ENCODE results near the gene TSC22D2. TPM values are rescaled to one million over a fixed set of nuclear protein-coding genes. Genes with fewer than 3 reads are reported as not detected.

Gene TSC22D2
- polyA plus RNA-seq, 3 donors = 5.1 to 12.9 (median 5.7) TPM

GRCh38 chr3:150479370-150479769, 71.3 kb downstream of the TSC22D2 start:
- no peaks in the 10 kb centered on the region for H3K36me3 ChIP-seq (replicated peaks in 1 of 2; ENCODE audit: control insufficient read depth in 1 of 2, insufficient read depth in 2 of 2, low read length in 2 of 2)
- peaks cover 0 to 19% of the 10 kb centered on the region in 2 donors for H3K9me3 ChIP-seq (replicated peaks in 1 of 2; ENCODE audit: control insufficient read depth in 1 of 2, insufficient read depth in 1 of 2, low read length in 2 of 2)
- no peak overlapping the region for H3K27ac Mint-ChIP-seq
- no peaks in the 10 kb centered on the region for H4K20me1 ChIP-seq (ENCODE audit: insufficient read depth, low read length)
- no peak for TF ChIP-seq CTCF (IDR thresholded peaks at IDR 0.05)
- no peaks in the 10 kb centered on the region for H3K79me2 ChIP-seq (ENCODE audit: insufficient read depth, low read length)
- peaks cover 3 to 4% of the 10 kb centered on the region in 2 donors for H3K36me3 Mint-ChIP-seq
- no peak overlapping the region for H3K4me3 Mint-ChIP-seq
- no peaks in the 10 kb centered on the region for H3K4me1 Mint-ChIP-seq
- no peak overlapping the region for H3K4me2 ChIP-seq (replicated peaks; ENCODE audit: extremely low read depth, low read length, poor library complexity, severe bottlenecking)
- no peak for DNase-seq
- intact Hi-C loops (cut with micrococcal nuclease) = no loop called here
- no peaks in the 10 kb centered on the region for H3K4me1 ChIP-seq (ENCODE audit: control insufficient read depth in 1 of 2, insufficient read depth in 2 of 2, low read length in 2 of 2)
- no peak overlapping the region for H3K4me3 ChIP-seq (replicated peaks in 1 of 3; ENCODE audit: low read depth in 2 of 3, low read length in 3 of 3)
- H3K9ac ChIP-seq (ENCODE audit: insufficient read depth, low read length, poor library complexity, severe bottlenecking) = no peak overlapping the region
- peaks cover 0 to 2% (median 0%) of the 10 kb centered on the region in 3 donors for H3K27me3 Mint-ChIP-seq (ENCODE audit: low read depth in 3 of 3)
- H3K27ac ChIP-seq (ENCODE audit: low read depth in 1 of 2, low read length in 2 of 2) = no peak overlapping the region
- H3K9me3 Mint-ChIP-seq = peaks cover 9 to 24% (median 17%) of the 10 kb centered on the region in 7 donors
- no peaks in the 10 kb centered on the region for H3K27me3 ChIP-seq (ENCODE audit: control insufficient read depth in 2 of 2, insufficient read depth in 2 of 2, low read length in 2 of 2)
- no peak overlapping the region for H2AFZ ChIP-seq (ENCODE audit: insufficient read depth, low read depth, low read length, poor library complexity, severe bottlenecking)

GRCh38 chr3:150480877-150481276, 72.8 kb downstream of the TSC22D2 start:
- TF ChIP-seq CTCF (IDR thresholded peaks at IDR 0.05) = no peak
- DNase-seq = no peak
- Histone ChIP-seq H3K4me3 (replicated peaks in 1 of 3; ENCODE audit: low read depth in 2 of 3, low read length in 3 of 3) (no peak overlapping the region), H3K36me3 (replicated peaks in 1 of 2; ENCODE audit: control insufficient read depth in 1 of 2, insufficient read depth in 2 of 2, low read length in 2 of 2) (no peaks in the 10 kb centered on the region), H3K4me1 (ENCODE audit: control insufficient read depth in 1 of 2, insufficient read depth in 2 of 2, low read length in 2 of 2) (no peaks in the 10 kb centered on the region), H3K4me2 (replicated peaks; ENCODE audit: extremely low read depth, low read length, poor library complexity, severe bottlenecking) (no peak overlapping the region), H3K79me2 (ENCODE audit: insufficient read depth, low read length) (no peaks in the 10 kb centered on the region), H3K27me3 (ENCODE audit: control insufficient read depth in 2 of 2, insufficient read depth in 2 of 2, low read length in 2 of 2) (no peaks in the 10 kb centered on the region), H4K20me1 (ENCODE audit: insufficient read depth, low read length) (no peaks in the 10 kb centered on the region), H3K27ac (ENCODE audit: low read depth in 1 of 2, low read length in 2 of 2) (no peak overlapping the region), H3K9ac (ENCODE audit: insufficient read depth, low read length, poor library complexity, severe bottlenecking) (no peak overlapping the region), H2AFZ (ENCODE audit: insufficient read depth, low read depth, low read length, poor library complexity, severe bottlenecking) (no peak overlapping the region), H3K9me3 (replicated peaks in 1 of 2; ENCODE audit: control insufficient read depth in 1 of 2, insufficient read depth in 1 of 2, low read length in 2 of 2) (peaks cover 0 to 24% of the 10 kb centered on the region in 2 donors)
- Mint-ChIP-seq H3K9me3 (peaks cover 13 to 34% (median 24%) of the 10 kb centered on the region in 7 donors), H3K27me3 (ENCODE audit: low read depth in 3 of 3) (peaks cover 0 to 2% (median 0%) of the 10 kb centered on the region in 3 donors), H3K4me3 (no peak overlapping the region), H3K4me1 (no peaks in the 10 kb centered on the region), H3K36me3 (peaks cover 3 to 4% of the 10 kb centered on the region in 2 donors), H3K27ac (no peak overlapping the region)
- intact Hi-C loops (cut with micrococcal nuclease) = no loop called here
